OCI-M2 (cell line): ENCODE results near the gene TBC1D22A.
"Not testable (repeated sequence)": the region's sequence is repeated elsewhere in the genome, so short reads cannot be mapped to it uniquely, and the experiment has no call there.

ENCODE experiments used
- DNase-seq: peaks from one replicate; lab custom pipeline; 2025; ENCODE audit not compliant: unreplicated experiment; lab: John Stamatoyannopoulos, UW

The TBC1D22A gene

DNA sequence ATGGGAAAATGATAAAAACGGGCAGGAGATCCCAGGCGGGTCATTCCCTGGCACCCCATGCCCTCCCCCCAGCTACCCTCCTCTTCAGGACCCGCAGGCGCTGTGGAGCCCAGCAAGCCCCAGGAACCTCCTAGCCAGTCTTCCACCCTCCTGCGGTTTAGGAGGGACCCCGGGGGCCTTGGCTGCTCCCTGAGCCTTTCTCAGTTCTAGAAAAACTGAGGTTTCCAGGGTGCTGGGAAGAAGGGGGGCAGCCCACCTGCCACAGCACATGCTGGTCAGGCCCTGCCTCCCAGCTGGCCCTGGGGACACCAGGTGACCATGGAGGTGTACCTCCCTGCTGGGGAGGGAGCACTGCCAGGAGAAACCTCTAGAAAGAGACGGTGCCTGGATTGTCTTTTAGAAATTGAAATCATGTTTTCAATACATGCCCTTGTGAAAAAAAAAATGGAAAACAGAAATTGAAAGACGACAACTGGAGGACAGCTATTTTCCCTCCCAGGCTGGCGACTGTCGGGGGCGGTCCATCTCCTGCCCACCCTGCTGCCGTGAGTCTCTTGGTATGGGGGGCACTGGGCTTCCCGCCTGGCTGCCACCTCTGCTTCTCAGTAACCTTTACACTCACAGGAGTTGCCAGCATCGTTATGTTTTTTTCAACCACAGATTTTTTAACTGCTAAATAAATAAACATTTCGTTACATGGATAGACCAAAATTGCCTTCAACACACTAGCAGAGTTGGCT is 398.5 kb downstream of the TBC1D22A start:
- DNase-seq, result no peak

DNA sequence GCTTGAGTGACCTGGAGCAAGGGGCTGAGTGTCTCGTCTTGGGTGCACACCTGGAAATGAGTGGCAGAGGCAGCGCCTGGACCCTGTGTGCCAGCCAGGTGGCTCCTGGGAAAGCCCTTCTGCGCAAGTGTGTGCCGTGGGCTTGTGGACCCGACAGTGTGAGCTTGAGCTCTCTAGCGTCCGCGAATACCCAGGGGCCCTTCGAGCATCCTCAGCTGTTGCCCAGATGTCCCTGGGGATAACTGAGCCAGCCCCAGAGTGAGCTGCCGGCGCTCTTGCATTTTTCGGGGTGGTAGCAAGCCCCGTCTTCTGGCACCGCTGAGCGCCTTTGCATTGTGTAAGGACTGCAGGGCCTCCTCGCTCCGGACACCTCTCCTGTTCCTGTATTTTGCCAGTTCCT is 399.2 kb downstream of the TBC1D22A start:
- no peak for DNase-seq

DNA sequence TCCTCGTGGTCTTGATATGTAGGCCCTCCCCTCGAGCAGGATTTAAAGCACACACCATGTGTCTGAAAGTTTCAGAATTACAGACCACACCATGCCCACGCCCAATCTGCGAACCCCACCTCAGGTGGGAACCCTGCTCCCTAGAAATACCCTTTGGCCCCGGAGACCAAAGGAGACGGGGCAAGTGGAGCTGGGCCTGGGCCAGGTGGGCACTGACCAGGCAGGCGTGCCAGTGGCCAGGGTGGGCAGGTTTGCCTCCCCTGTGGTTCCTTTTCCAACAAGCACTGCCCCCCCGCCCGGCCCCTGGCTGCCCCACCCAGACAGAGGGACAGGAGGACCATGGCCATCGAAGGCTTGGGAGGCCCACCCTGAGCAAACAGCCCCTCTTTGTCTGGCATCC is 400.4 kb downstream of the TBC1D22A start:
- no peak for DNase-seq

DNA sequence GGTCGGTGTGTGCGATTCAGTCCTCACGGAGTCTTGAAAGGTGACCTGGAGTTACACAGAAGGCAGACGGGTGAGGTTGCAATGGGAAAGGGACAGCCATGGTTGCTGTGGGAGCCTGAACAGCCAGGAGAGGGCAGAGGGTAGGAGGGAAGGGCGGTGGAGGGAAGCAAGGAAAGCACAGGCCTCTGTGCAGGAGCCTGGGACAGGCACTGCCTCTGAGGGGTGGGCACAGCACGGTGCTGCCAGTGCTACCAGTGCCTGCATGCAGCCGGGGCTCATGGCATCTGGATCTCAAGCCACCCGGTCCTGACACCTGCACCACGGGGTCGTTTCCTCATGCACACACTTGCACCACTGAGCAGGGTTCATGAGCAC is 401.0 kb downstream of the TBC1D22A start:
- DNase-seq, result no peak

DNA sequence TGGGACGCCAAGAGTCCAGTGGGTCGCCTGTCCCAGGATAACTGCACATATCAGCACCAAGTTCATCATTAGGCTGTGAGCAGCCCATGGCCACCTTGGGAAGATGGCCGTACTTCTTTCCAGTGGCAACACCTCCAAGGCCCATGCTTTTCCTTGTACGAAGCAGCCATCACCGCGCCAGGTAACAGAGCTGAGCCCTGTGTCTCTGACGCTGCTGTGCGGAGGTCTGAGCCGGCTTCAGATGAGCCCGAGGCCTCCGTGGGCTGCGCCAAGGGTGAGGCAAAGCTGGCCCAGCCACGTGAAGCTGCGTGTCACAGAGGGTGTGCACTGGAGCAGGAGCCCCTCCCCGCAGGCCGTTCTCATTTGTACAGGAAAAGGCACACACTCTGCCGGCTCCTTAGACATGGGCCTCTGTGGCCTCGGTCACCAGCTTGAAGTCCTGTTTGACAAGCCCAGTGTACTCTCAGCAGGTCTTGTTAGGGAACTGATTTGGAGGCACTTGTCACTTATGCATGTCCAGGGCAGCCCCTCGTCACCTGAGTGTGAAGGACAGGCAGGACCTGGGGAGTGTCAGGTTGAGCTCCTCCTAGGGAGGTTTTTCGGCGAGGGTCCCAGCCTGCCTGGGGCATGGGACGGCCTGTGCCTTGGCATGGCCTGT is 401.5 kb downstream of the TBC1D22A start:
- no peak for DNase-seq

DNA sequence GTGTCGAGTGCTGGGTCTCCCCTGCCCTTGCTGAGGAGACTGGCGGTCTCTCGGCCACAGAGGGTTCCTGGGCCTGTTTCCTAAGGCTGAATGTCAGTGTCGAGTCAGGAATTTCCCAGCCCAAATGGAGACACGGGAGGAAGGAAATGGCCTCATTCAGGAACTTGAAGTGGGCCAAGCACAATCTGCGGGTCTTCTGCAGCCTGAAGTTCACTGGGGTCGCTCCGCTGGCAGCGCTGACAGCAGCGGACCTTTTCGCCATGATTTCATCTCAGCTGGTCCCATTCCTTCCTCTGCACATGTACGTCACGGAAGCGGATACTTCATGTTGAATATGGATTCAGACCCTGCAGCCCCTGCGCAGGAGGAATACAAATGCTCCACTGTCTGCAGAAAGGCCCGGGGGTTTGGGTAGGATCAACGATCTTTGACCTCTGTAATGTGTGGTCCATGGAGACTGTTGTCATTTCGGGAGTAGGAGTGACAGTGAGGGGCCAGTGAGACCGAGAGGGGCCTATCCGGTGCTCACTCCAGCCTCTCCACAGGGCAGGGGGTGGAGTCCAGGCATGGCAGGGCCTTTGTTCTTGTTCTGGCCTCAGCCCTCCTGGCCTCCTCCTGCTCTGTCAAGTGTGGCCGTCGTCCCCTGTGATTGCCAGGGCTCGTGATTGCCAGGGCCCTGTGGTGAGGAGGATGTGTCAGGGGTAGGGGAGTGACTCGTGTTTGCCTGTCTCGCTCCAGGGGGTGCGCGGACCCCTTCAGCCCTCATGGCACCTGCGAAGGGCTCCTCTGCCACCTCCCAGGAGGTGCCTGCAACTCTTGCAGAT is 402.3 kb downstream of the TBC1D22A start:
- DNase-seq, result no peak

DNA sequence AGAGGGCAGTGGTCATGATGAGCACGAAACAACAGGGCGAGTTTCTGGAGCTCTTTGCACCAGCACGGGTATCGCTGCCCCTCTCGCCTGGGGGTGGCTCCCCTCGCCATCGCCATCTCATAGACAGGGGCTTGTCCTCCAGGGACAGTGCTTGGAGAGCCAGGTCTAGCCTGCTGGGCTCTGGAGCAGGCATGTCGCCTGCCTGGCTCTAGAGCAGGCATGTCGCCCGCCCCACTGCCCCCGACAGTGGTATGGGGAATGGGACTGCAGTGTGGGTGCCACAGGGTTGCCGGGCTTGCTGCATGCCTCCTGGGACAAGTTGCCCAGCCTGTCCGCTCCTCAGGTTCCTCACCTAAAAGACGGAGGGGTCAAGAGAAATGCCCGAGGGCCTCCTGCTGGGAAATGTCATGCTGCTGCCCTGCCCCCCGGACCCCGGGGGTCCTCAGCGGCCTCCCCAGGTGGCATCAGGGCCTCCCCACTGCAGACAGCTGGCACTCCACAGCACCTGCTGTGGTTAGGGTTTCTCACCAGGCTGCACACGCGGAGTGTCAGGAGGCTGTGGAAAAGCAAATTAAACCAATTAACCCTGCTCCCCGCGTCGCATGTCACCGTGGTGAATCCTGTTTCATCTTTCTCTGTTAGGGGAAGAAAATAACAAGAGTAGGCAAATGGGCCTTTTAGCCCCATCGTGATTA is 403.0 kb downstream of the TBC1D22A start:
- DNase-seq, result no peak

DNA sequence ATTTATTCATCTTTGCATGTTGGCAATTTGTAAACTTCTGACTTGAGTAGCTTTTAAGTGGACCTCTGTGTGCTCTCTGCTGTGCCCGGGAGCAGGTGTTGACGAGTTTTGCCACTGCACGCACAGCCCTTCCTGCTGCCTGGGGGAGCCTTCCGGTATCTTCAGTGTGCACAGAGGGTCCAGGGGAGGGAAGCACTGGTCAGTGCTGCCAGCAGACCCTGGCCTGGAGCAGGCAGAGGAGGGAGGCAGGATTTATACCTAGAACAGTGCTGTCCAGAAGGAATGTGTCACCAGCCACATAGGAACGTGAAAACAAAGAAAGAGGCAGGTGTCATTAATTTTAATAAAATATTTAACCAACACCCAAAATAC is 403.6 kb downstream of the TBC1D22A start:
- DNase-seq, result no peak

DNA sequence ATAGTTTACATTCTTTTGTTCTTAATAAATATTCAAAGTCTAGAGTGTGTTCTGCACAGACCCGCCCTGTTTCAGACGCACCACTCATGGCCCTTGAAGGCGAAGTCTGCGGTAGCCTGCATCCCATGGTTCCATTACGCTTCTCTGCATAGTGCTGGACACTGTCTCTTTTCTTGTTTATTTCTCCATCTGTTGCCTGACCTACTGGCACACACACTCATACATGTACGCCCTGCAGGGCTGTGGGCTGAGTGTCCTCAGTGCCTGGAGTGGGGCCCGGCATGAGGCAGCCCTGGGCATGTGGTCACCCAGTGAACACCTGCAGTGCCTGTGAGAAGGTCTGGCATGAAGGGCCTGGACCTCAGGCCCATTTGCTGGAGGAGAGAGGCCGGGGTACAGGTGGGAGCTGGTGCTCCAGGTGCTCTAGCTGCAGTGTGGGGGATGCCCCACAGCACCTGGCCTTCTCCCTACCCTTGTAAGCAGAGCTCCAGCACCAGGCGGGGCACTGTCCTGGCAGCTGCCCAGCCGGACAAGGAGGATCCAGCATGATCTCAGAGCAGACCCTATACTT is 404.1 kb downstream of the TBC1D22A start:
- DNase-seq, result no peak

DNA sequence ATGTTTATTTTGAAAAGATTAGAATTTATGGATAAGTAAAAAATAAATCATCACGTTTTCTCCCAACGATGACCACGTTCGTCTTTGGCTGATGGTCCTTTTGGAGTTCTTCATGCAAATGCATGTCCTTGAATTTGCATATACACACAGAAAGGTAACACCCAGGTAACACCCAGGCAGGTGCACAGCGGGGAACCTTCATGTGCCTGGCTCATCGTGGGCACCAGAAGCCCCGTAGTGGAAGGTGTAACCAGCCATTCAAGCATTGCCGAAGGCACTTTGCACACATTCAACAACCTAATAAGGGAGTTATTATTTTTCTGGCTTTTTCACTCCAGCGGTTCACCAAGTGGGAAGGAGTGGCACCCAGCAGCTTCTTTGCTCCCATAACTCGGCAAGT is 404.6 kb downstream of the TBC1D22A start:
- DNase-seq, result no peak

DNA sequence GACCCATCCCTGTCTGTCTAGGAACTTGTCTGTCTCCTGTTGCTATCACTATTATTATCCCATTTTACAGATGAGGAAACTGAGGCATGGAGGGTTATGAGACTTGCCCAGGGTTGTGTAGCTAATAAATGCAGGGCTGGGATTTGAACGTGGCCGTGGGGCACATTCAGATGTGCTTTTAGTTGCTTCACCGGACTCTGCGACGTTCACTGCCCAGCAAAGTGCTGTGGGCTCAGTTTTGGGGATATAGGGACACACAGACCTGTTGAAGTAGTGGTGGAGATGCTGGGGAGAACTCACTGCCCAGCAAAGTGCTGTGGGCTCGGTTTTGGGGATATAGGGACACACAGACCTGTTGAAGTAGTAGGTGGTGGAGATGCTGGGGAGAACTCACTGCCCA is 405.5 kb downstream of the TBC1D22A start:
- not testable (repeated sequence) for DNase-seq

DNA sequence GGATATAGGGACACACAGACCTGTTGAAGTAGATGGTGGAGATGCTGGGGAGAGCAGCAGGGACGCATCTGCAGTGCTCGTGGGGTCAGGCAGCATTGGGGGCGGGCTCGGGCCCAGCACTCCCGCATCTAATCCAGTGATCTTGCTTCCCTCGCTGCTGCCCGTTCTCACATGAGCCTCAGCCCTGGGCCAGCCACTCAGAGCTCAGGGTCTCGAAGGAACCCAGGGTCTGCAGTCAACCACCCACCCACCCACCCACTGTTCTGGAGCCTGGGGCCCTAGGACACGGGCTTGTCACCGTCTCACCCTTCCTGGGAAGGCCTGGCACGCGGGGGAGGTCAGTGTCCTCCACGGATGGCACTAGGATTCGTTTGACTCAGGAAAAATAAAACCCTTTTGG is 406.0 kb downstream of the TBC1D22A start:
- no peak for DNase-seq

DNA sequence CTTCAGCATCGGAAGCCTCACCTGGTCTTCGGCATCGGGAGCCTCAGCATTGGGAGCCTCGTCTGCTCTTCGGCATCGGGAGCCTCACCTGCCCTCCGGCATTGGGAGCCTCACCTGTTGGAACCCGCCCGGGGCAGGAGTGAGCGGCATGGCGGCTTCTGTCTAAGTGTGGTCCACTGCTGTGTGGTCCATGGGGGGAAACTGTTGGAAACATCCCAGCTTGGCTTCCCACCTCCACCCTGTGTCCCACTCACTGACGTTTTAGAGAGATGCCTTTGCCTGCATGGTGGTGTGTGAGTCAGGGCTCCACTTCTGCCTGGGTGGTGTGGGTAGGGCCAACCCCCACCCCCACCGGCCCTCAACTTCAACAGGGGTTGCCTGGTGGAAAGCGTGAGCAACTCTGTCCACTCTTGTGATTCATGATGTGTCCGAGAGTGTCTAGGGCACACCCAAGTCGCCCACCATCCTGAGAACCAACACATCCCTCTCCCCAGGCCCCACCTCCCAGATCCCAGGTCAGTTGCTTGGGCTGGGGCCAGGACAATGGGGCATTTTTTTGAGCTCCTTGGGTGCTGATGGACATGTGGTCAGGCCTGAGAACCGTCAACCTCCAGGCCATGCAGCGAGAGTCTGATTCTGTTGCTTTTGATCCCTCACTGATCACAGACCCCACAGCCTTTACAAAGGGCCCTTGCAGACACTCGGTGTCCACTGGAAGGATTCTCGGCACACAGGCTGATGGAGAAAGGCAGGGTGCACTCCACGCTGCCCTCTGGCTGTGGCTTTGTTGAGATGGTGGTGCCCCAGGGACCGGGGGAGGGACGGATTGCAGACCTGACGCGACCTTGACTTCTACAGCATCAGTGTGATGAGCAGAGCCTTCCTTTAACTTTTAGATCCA is 406.7 kb downstream of the TBC1D22A start:
- DNase-seq, result no peak

DNA sequence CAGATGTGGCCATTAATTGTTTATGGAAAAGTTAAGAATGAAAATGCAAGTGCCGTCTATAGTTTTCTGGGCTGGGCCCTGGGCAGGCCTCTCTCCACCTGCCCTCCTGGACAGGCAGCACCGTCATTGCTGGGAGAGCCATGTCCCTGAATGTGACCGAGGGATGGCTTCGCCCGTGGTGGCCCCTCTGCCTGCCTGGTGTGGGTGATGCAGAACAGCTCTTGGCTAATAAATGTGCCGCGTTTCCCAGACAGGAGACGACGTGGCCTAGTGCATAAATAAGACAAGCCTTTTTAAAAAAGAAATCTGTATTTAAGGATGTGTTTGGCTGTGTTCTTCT is 407.3 kb downstream of the TBC1D22A start:
- no peak for DNase-seq

DNA sequence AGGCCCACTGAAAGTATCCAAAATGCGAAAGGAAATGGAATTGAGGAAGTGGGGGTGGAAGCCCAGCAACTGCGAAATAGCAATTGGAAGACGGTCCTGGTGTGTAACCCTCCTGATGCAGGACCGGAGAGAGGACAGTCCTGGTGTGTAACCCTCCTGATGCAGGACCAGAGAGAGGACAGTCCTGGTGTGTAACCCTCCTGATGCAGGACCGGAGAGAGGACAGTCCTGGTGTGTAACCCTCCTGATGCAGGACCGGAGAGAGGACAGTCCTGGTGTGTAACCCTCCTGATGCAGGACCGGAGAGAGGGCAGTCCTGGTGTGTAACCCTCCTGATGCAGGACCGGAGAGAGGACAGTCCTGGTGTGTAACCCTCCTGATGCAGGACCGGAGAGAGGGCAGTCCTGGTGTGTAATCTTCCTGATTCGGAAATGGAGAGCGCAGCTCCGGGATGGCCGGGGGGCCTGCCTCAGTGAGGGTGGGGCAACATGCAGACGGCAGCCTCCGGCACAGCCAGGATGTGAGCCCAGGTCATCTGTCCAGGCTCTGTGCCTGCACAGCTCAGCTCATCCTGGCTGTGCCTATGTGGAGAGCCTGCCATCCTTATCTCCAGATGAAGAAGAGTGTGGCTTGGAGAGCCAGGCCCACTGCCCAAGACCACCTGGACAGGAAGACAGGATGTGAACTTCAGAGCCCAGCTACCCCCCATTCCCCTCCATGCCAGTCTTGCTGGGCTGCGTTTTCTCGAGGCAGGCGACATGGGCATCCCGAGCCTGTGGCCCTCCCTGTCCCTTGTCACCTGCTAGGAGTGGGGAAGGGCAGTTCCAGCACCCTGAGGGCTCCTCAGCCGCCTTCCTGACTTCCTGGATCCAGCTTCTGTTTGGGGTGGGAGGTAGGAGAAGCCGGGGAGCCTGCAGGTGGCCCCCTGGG is 408.3 kb downstream of the TBC1D22A start:
- not testable (repeated sequence) for DNase-seq

DNA sequence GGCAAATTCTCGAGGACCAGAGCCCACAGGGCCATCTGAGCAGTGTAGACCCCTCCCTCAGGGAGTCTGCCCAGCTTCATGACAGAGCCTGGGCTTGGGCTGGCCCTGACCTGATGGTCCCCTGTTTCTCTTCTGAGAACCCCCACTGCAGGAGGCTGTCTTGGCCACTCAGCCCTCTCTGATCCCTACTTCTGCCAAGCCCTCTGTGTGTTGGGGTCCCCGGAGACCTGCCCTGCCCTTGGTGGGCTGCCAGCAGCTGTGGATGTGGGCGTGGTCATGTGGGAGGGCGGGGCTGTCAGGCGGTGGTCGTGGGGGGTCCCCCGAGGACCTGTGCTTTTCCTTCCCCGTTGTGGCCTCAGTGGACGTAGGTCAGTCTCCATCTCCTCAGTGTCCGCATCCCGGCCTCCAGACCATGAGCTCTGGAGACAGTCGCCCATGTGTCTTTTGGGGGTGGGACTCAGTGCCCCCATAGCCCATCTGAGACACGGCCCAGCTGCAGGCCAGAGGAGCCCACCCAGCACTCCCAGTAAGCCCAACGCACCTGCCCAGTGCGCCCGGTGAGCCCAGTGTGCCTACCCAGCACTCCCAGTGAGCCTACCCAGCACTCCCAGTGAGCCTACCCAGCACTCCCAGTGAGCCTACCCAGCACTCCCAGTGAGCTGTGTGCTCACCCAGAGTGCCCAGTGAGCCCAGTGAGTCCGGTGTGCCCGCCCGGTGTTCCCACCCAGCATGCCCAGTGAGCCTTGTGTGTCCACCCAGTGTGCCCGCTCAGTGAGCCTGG is 409.2 kb downstream of the TBC1D22A start:
- no peak for DNase-seq

DNA sequence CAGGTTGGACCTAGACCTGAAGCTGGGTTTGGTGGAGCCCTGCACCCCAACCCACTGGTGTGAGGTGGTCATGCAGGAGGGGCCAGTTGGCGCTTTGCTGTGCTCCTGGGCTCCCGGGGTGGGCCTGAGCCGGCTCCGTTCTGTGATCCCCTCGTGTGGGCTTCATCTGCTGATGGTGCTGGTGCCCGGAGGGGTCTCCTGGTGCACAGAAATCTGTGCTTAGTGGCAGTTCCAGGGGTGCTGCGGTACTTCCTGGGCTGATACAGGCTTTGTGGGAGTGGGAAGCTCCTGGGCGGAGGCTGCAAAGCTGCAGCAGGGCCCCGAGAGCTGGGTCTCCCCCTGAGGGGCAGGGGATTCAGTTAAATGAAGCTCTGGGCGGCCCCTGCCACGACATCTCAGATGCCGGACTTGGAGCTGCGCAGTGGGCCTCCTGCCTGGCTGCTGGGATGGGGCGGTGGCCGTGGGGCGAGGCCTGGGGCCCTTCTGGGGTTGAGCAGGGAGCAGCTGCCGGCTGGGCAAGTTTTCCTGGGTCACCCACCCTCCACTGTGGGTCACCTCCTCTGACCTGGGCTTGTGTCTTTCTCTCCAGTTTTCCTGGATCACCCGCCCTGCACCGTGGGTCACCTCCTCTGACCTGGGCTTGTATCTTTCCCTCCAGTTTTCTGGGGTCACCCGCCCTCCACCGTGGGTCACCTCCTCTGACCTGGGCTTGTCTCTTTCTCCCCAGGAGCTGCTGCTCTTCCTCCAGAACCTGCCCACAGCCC is 410.5 kb downstream of the TBC1D22A start:
- no peak for DNase-seq
